CD14-positive monocyte (primary cell): ENCODE measurements around the gene OBSCN. TPM values are rescaled to one million over a fixed set of nuclear protein-coding genes. Genes with fewer than 3 reads are reported as not detected.

Experiments used
- DNase-seq, 3 donors: peaks; one replicate each; pipeline ENCODE4 v3.0.0-alpha.2; 2011 to 2022
- H2AFZ ChIP-seq: 2 replicates; pipeline ENCODE4 v1.6.0; 2012; ENCODE audit warnings: mild to moderate bottlenecking, low read depth, low read length, inconsistent platforms; ENCODE audit not compliant: insufficient read depth, poor library complexity, severe bottlenecking
- H3K27ac ChIP-seq, 2 donors: 1 replicate in 1 of 2; 2 replicates in 1 of 2; pipeline ENCODE4 v1.5.1; 2012 to 2013; ENCODE audit warnings: low read length in 2 of 2, control low read depth in 1 of 2, inconsistent platforms in 1 of 2, low read depth in 1 of 2, mild to moderate bottlenecking in 1 of 2
- H3K27me3 ChIP-seq, 2 donors: one replicate each; pipeline versions ENCODE4 v1.6.0 to v1.6.1; 2011 to 2013; ENCODE audit warnings: low read length in 2 of 2; ENCODE audit not compliant: control insufficient read depth in 2 of 2, insufficient read depth in 2 of 2
- H3K36me3 ChIP-seq, 2 donors: replicated peaks in 1 of 2; 1 replicate in 1 of 2; 2 replicates in 1 of 2; pipeline versions ENCODE4 v1.5.1 to v1.6.1; 2012 to 2013; ENCODE audit warnings: low read length in 2 of 2, control low read depth in 1 of 2, inconsistent platforms in 1 of 2, mild to moderate bottlenecking in 1 of 2; ENCODE audit not compliant: insufficient read depth in 2 of 2, control insufficient read depth in 1 of 2
- H3K4me1 ChIP-seq, 2 donors: 1 replicate in 1 of 2; 2 replicates in 1 of 2; pipeline versions ENCODE4 v1.5.1 to v1.6.1; 2012 to 2013; ENCODE audit warnings: low read length in 2 of 2, control low read depth in 1 of 2, inconsistent platforms in 1 of 2, mild to moderate bottlenecking in 1 of 2, moderate library complexity in 1 of 2; ENCODE audit not compliant: insufficient read depth in 2 of 2, control insufficient read depth in 1 of 2
- H3K4me2 ChIP-seq: replicated peaks from 2 replicates; pipeline ENCODE3; 2012; ENCODE audit warnings: low read length, moderate library complexity, mild to moderate bottlenecking; ENCODE audit not compliant: poor library complexity, severe bottlenecking; ENCODE audit errors: extremely low read depth
- H3K4me3 ChIP-seq, 3 experiments: fragments of 200-600 bp in 1 of 3; sonication (generic) in 1 of 3; replicated peaks in 1 of 3; 1 replicate in 2 of 3; 2 replicates in 1 of 3; pipeline ENCODE4 v1.5.1; 2011 to 2013; ENCODE audit warnings: low read length in 3 of 3, mild to moderate bottlenecking in 3 of 3, control low read depth in 2 of 3, low read depth in 2 of 3, inconsistent platforms in 1 of 3, moderate library complexity in 1 of 3
- H3K79me2 ChIP-seq: 2 replicates; pipeline ENCODE4 v1.6.0; 2012; ENCODE audit warnings: mild to moderate bottlenecking, control low read depth, inconsistent platforms, low read length, moderate library complexity; ENCODE audit not compliant: insufficient read depth
- H3K9ac ChIP-seq: 2 replicates; pipeline ENCODE4 v1.6.0; 2017; ENCODE audit warnings: low read length, mild to moderate bottlenecking; ENCODE audit not compliant: insufficient read depth, poor library complexity, severe bottlenecking
- H3K9me3 ChIP-seq, 2 donors: replicated peaks in 1 of 2; 1 replicate in 1 of 2; 2 replicates in 1 of 2; pipeline versions ENCODE4 v1.5.1 to v1.6.1; 2012 to 2013; ENCODE audit warnings: low read length in 2 of 2, control low read depth in 1 of 2; ENCODE audit not compliant: control insufficient read depth in 1 of 2, insufficient read depth in 1 of 2
- H4K20me1 ChIP-seq: 2 replicates; pipeline ENCODE4 v1.6.0; 2012; ENCODE audit warnings: mild to moderate bottlenecking, low read length, control low read depth, moderate library complexity; ENCODE audit not compliant: insufficient read depth
- H3K27ac Mint-ChIP-seq, 7 donors: one replicate each; pipeline ENCODE4 v1.8.0; 2020; ENCODE audit warnings: mild to moderate bottlenecking in 7 of 7, mixed read lengths in 7 of 7, moderate library complexity in 6 of 7, inconsistent platforms in 2 of 7
- H3K27me3 Mint-ChIP-seq, 3 donors: one replicate each; pipeline ENCODE4 v1.8.0; 2021 to 2022; ENCODE audit warnings: low read depth in 3 of 3, mild to moderate bottlenecking in 3 of 3, mixed read lengths in 3 of 3, moderate library complexity in 3 of 3, inconsistent platforms in 1 of 3
- H3K36me3 Mint-ChIP-seq, 2 donors: one replicate each; pipeline ENCODE4 v1.8.0; 2020; ENCODE audit warnings: mixed read lengths in 2 of 2, inconsistent platforms in 1 of 2, mild to moderate bottlenecking in 1 of 2
- H3K4me1 Mint-ChIP-seq: one replicate; pipeline ENCODE4 v1.8.0; 2020; ENCODE audit warnings: mild to moderate bottlenecking, mixed read lengths
- H3K4me3 Mint-ChIP-seq, 2 donors: one replicate each; pipeline ENCODE4 v1.8.0; 2020; ENCODE audit warnings: mild to moderate bottlenecking in 2 of 2, mixed read lengths in 2 of 2, moderate library complexity in 1 of 2
- H3K9me3 Mint-ChIP-seq, 7 donors: one replicate each; pipeline ENCODE4 v1.8.0; 2020 to 2022; ENCODE audit warnings: mixed read lengths in 7 of 7, mild to moderate bottlenecking in 6 of 7, moderate library complexity in 6 of 7, inconsistent platforms in 2 of 7
- CTCF ChIP-seq: fragments of 200-600 bp; IDR thresholded peaks from one replicate; pipeline ENCODE4 v1.8.0; 2022; ENCODE audit warnings: antibody characterized with exemption, mild to moderate bottlenecking
- WGBS: methylation state at CpG from one replicate; pipeline ENCODE4 v1.1.5; 2013; ENCODE audit warnings: missing lambda C conversion rate; ENCODE audit not compliant: insufficient coverage; 5-methylcytosine and 5-hydroxymethylcytosine counted together
- intact Hi-C, 2 donors: fragments of 100-400 bp; cut with micrococcal nuclease; formaldehyde crosslinking; loops; one replicate each; pipeline versions ENCODE4 v1.15.0 to v1.15.1; 2023
- polyA plus RNA-seq, 3 donors: library from polyadenylated mRNA; depleted of rRNA in 1 of 3; unstranded in 2 of 3; stranded (reverse) in 1 of 3; fragments of 300-500 nt in 2 of 3; fragments of >200 nt in 1 of 3; fragmentation: Illumina TruSeq in 2 of 3; gene quantifications; 1 replicate in 2 of 3; 2 replicates in 1 of 3; pipeline ENCODE4 v1.2.3, GENCODE V29; 2012 to 2021

The OBSCN gene
- polyA plus RNA-seq, 3 donors = 0.57 to 1.5 (median 0.76) TPM

- WGBS = 38% methylated on average over 47 of the region's 49 CpGs
- no peak for TF ChIP-seq CTCF
- no peaks in the 10 kb centered on the region for H3K9me3 ChIP-seq
- H2AFZ ChIP-seq = peak overlapping the region; percentile 97
- H3K4me3 ChIP-seq = peak overlapping the region; percentile 51 to 83 (median 72)
- H3K79me2 ChIP-seq = no peaks in the 10 kb centered on the region
- Mint-ChIP-seq H3K4me3 (peak overlapping the region; percentile 83 to 91), H3K9me3 (peaks cover 0 to 7% (median 0%) of the 10 kb centered on the region in 7 donors), H3K36me3 (peaks cover 0 to 5% of the 10 kb centered on the region in 2 donors), H3K4me1 (peaks cover 14% of the 10 kb centered on the region), H3K27me3 (peaks cover 6 to 16% (median 12%) of the 10 kb centered on the region in 3 donors), H3K27ac (peak overlapping the region in 2 of 7 donors; percentile 54 to 80)
- no peaks in the 10 kb centered on the region for H4K20me1 ChIP-seq
- H3K9ac ChIP-seq = peak overlapping the region; percentile 69
- intact Hi-C loops = no loop called here
- peak overlapping the region; percentile 90 for H3K4me2 ChIP-seq
- DNase-seq = peak in 2 of 3 donors; percentile 11 to 12
- no peaks in the 10 kb centered on the region for H3K27me3 ChIP-seq
- H3K4me1 ChIP-seq = peaks cover 11 to 22% of the 10 kb centered on the region in 2 donors
- no peaks in the 10 kb centered on the region for H3K36me3 ChIP-seq
- H3K27ac ChIP-seq = peak overlapping the region in 1 of 2 donors; percentile 58
These were observed 68.5 kb downstream of the OBSCN start for GRCh38 chr1:228276174-228276831.

GRCh38 chr1:228276901-228277490 lies 69.2 kb downstream of the OBSCN start:
- intact Hi-C loops = no loop called here
- no peak overlapping the region for H3K27ac Mint-ChIP-seq
- H3K9ac ChIP-seq = no peak overlapping the region
- peaks cover 6 to 16% (median 12%) of the 10 kb centered on the region in 3 donors for H3K27me3 Mint-ChIP-seq
- H3K36me3 Mint-ChIP-seq = peaks cover 0 to 5% of the 10 kb centered on the region in 2 donors
- H3K27ac ChIP-seq = no peak overlapping the region
- 95% methylated on average over 17 of the region's 25 CpGs for WGBS
- no peaks in the 10 kb centered on the region for H3K9me3 ChIP-seq
- TF ChIP-seq CTCF = no peak
- H2AFZ ChIP-seq = peak overlapping the region; percentile 97
- peaks cover 0 to 7% (median 0%) of the 10 kb centered on the region in 7 donors for H3K9me3 Mint-ChIP-seq
- no peak overlapping the region for H3K4me3 Mint-ChIP-seq
- peak overlapping the region in 1 of 3 experiments; percentile 83 for H3K4me3 ChIP-seq
- H3K79me2 ChIP-seq = no peaks in the 10 kb centered on the region
- H3K27me3 ChIP-seq = no peaks in the 10 kb centered on the region
- no peaks in the 10 kb centered on the region for H3K36me3 ChIP-seq
- peaks cover 11 to 22% of the 10 kb centered on the region in 2 donors for H3K4me1 ChIP-seq
- H3K4me1 Mint-ChIP-seq = peaks cover 14% of the 10 kb centered on the region
- peak in 1 of 3 donors; percentile 4 for DNase-seq
- H3K4me2 ChIP-seq = peak overlapping the region; percentile 90
- no peaks in the 10 kb centered on the region for H4K20me1 ChIP-seq
